Activated CD4-positive, alpha-beta T cell treated with anti-CD3 and anti-CD28 coated beads, Interleukin-2, Interleukin-6, amounts not matched to agents 100 ng/mL and 50 ng/mL, durations not matched to agents 16 hours and 8 hours (primary cell): Measurements from ENCODE around the gene HTR1D.

Source experiments
- DNase-seq: peaks from one replicate; pipeline ENCODE4 v3.0.0-alpha.2; 2020

Gene HTR1D

DNA sequence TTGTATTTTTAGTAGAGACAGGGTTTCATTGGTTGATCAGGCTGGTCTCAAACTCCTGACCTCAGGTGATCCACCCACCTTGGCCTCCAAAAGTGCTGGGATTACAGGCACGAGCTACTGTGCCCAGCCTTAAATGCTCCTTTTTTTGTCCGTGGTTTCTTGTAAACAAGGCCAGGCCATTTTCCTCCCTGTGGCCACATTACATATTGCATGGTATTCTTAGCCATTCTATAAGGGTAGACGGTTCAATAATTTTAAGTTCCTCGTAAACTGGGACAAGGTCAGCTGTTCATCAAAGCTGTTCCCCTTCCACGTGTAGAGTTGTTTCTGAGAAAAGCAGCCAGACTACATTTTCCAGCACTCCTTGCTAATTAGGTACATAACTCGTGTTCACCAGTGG is 38.4 kb downstream of the HTR1D start:
- no peak for DNase-seq

DNA sequence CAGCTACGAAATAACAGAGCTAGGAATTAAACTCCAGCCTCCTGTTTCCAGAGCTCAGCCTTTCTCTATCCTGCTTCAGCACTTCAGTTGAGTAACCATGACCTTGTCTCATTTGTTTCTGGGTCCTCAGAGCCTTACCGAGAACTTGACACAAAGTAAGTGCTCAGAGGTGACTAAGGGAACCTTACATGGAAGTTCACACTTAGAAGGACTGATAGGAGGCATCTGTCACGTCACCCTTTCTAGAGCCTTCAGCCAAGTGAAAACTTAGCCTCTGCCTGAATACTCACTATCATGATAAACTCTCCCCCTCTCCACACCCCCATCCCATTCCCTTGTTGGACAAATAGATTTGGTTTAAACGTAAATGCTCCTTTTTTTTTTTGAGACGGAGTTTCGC is 38.9 kb downstream of the HTR1D start:
- DNase-seq = no peak

DNA sequence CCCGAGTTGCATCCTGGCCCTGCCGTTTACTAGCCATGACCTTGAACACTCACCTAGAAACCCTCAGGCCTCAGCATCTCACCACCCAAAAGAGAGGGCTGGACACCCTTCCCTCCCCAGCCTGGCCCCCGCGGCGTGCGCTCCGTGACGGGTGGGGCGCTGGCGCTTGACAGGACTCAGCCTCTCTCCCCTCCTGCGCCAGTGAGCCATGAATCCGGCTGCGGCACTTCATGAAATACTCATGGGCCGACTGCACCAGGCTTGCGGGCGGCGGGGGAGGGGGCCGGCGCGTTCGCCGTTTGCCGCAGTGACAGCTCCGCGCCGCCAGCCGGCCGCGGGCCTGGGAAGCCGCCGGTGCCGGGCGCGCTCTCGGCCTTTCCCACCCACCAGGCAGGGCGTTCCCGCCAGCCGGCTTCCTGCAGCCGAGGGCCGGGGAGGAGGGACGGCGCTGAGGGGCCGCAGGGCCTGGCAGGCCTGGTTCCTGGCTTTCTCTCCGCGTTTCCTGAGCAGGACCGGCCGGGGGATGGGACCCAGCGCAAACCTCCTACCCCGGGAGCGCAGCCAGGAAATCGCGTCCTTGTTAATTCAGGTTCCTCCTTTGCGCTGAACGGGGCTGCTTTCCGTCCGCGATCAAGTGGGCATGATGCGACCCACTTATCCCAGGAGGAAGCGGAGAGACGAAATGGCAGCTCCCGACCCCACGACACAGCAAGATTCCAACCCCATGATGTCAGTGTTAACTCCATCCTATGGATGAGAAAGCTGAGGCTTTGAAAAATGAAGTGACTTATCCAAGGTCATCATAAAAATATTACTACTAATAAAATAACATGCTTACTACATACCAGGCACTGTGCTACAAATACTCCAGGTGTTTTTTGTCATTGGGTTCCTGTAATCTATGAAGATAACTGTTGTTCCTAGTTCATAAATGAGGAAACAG is 39.6 kb downstream of the HTR1D start:
- peak; percentile 45 for DNase-seq

DNA sequence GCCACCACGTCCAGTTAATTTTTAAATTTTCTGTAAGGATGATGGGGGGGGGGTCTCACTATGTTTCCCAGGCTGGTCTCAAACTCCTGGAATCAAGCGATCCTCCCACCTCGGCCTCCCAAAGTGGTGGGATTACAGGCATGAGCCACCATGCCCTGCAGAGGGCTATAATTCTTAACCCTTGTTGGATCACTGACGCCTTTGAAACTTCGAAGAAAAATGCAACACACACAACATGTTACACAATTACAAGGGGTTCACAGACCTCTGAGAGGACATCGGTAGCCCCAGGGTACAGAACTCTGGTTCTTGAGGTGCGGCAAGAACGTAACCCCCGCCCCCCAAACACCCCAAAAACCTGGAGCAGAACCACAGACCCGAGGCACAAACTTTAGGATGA is 40.3 kb downstream of the HTR1D start:
- DNase-seq = no peak

DNA sequence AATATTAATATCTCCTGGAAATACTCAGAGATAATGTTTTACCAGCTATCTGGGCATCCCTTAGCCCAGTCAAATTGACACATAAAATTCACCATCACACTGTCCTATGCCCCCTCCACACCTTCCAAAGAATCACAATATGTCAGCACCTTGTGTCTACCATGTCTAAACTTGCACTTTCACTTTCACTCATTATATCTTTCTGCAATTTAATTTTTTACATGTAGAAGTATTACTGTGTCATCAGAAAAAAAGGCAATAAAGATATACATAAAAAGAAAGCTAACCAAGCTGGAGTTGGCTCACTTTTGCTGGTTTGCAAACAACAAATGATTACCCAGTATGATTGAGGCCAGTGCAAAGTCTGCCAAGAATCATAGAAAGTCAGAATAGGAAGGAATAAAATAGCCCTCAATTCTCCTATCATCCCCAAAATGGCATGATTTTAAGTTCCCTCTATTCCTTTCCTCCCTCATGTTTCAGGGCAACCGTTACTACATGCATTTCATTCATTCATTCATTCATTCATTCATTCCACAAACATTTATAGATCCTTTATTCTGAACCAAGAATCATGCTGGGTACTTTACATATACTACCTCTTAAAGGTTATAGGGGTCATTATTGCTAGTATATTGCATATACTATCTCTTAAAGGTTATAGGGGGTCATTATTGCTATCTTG is 42.7 kb downstream of the HTR1D start:
- DNase-seq = peak; percentile 18

DNA sequence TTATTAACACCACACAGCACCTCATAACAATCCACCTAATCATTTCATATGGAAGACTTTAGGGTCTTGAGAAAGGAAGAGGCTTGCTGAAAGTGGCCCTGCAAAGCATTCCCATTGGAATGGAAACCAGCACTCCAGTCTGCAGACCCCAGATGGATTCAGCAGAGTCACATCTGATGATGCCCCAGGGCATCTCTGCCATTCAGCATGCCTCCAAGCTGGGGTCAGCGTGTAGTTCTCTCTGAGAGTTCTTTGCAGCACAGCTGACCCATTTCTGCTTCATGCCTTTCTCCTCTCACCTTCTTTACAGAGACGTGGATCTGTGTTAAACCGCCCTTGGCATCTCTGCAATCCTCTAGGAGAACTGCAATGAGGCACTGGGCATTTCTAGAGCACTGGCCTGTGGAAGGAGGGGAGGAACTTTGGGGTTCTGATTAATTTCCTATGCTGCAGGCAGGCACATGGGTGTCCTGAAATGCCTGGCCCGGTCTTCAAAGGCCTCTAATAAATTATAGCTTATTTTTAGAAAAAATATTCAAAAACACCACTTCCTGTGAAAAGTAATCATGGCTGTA is 46.0 kb downstream of the HTR1D start:
- DNase-seq = no peak

DNA sequence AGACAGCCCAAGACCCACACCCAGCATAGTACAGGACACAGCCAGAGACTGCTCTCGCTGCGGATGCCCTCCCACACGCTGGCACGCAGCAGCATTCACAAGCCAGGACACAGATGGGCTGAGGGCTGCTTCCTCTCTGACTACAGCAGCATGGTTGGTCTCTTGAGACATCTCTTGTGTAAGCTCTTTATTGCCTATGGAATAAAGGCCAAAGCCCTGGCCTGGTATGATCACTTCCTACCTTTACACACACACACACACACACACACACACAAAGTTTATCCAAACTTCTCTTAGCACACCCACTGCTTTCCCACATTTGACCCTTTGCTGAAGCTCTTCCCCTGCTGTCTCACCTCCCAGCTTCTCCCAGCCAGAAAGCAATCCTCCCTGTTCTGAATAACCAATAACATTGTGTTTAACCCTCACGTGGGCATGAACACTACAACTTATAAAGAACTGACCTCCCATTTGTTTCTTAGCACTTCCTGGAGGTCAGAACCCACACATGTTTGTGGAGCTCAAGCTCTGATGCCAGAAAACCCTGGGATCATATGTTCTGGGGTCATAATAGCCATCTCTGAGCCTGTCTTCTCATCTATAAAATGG is 47.5 kb downstream of the HTR1D start:
- no peak for DNase-seq

DNA sequence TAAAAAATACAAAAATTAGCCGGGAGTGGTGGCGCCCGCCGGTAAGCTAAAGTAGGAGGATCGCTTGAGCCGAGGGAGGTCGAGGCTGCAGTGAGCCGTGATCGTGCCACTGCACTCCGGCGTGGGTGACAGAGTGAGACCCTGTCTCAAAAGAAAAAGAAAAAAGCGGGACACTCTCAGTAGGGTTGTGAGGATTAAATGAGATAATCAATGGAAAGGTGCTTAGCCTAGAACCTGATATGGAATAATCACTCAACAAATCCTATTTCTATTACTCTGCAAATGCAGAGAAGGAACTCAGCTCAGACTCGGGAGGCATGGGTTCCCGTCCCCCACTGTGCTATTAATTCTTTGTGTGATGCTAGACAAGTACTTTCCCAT is 48.1 kb downstream of the HTR1D start:
- no peak for DNase-seq

DNA sequence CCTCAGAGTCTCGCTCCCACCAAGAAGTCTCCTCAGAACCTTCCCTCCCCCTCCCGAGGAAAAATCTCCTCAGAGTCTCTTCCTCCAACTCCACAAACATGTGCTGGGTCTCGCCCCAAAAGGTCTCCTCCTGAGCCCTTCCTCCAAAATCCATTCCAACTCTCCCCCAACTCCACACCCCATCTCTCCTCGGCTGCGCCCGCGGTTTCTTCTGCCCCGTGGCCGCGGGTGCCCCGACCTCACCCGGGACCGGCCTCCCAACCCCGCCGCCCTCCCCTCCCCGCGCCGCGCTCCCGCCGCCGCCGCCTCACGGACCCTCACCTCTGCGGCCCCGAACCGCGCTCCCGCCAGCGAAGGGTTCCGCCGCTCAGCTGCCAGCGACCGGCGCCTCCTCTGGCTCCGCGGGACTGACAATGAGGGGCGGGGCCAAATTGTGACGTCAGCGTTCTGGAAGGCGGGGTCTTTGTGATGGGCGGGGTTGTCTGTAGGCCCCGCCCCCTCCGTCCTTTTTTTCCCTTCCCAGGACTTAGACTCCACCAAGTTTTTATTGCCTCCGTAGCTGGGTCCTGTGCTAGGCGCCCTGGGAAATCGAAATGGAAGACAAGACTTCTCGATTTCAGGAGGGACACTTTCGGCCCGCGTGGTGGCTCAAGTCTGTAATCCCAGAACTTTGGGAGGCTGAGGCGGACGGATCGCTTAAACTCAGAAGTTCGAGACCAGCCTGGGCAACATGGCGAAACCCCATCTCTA is 48.7 kb downstream of the HTR1D start, which contains the start of gene LUZP1:
Gene LUZP1 (minus strand): TSS at position 412 of the 750 bp plus-strand sequence.
- DNase-seq = peak; percentile 92

DNA sequence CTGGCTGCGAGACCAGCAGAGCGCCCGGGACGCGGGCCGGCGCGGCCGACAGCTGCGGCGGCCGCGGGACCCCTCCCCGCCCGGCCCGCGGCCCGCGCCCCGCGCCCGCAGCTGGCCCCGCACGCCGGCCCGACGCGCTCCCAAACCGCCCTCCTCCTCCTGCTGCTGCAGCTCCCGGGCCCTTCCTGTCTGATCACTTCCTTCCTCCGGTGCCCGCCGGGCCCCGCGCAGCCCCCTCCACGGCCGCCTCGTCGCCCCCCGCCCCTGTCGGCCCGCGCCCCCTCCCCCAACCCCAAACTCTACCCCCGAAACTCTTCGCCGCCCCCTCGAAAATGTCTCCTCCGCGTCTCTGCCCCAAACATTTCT is 49.2 kb downstream of the HTR1D start:
- peak; percentile 38 for DNase-seq

DNA sequence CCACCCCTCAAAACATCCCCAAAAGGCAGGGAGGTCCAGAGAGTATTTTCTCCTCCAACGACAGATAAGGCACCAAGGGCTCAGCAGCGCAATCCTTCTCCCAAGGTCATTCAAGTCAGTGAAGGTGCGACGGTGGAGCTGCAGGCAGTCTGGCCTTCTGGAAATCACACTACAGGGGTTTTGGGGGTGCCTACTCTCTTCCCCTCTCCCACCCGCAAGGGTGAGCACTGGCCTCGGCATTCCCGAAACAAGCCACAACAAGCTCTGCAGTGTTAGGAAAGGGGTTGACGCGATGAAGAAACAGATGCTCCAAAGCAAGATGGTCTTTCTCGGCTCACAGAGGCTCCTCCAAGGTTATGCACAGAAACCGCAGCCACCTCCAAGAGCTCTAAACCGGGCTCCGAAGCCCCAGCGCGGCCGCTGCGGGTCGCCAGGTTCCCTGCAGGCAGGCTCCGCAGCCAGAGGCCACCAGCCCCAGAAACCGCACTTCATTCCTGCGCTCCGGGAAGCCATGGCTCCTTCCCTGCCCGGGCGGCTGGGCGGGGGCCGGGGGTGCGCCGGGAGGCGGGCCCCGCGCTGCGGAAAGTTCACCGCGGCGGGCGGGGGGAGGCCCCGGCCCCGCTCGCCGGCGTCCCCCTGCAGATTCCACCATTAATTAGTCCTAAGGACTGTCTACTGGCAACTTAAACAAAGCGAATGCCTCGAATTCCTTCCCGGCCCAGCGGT is 49.8 kb downstream of the HTR1D start:
- peak; percentile 37 for DNase-seq

DNA sequence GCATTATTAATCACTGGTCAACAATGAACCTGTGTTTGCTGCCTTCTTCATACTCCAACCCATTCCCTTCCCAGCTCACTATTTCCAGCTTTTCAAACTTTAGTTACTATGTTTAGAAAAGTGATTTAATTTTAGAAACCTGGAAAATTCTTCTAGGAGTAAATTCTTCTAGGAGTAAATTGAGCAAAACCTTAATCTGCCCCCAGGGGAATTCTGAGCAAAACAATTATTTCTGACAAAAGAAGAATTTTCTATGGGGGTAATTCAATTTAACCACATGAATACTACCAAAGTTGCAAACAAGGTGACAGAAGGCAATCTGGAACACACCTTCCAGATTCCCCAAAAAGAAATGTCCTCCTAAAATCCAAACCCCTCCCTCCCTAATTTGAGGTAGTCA is 50.4 kb downstream of the HTR1D start:
- no peak for DNase-seq

DNA sequence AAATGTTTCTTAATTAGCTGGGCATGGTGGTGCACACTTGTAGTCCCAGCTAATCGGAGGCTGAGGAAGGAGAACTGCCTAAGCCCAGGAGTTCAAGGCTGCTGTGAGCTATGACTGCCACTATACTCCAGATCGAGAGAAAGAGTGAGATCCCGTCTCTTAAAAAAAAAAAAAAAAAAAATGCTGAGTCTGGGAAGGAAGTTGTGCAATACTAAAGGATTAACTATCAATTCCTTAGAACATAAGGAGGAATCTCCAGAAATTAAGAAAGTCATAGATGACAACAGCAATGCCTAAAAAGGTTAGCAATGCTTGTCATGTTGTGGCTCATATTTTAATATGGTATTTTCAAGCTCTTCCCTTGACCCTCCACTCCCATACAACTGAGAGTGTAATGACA is 53.9 kb downstream of the HTR1D start:
- no peak for DNase-seq

DNA sequence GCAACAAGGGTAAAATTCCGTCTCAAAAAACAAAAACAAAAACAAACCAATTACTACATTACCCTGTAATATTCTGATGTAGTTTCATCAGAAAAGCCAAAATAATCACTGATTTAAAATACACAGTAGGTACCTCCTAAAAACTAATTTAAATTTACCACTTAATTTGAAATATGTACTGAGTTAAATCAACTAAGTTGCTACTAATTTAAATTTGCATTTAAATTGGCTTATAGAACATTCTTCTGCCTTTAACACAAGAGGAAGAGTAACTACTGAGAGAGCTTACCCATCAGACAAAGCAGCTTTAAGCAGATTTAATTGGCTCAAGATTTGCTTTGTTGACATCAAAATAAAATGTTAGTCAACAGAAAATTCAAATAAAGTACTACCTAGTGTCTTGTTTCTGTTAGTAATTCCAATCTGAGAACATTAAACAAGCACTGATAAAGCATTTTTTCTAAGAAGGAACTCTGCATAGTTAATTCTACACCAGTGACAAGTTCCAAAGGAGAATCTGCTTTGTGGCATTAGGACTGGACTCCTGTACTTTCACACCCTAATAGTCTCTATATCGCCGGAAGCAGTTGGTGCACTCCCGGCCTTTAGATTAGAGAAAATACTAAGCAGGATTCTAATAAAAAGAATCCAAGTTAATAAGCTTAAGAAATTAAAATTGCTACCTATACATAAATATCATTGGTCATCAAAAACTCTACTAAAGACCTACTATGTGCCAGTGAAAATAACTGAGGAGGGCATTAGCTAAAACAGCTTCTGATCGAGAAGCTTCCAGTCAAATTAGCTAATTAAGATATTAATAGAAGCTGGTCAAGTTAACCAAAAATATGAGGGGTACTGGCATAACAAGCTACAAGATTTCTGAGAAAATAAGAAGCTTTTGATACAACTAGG is 57.1 kb downstream of the HTR1D start:
- no peak for DNase-seq

DNA sequence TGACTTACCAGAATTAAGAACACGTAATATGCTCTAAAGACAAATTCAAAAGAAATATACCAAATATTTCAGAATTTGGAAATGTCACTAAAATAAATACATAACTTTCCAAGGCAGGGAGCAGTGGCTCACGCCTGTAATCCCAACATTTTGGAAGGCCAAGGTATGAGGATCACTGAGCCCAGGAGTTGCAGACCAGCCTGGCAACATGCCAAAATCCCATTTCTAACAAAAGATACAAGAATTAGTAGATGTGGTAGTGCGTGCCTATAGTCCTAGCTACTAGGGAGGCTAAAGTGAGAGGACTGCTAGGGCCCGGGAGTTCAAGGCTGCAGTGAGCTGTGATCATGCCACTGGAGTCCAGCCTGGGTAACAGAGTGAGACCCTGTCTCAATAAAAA is 60.4 kb downstream of the HTR1D start:
- no peak for DNase-seq

DNA sequence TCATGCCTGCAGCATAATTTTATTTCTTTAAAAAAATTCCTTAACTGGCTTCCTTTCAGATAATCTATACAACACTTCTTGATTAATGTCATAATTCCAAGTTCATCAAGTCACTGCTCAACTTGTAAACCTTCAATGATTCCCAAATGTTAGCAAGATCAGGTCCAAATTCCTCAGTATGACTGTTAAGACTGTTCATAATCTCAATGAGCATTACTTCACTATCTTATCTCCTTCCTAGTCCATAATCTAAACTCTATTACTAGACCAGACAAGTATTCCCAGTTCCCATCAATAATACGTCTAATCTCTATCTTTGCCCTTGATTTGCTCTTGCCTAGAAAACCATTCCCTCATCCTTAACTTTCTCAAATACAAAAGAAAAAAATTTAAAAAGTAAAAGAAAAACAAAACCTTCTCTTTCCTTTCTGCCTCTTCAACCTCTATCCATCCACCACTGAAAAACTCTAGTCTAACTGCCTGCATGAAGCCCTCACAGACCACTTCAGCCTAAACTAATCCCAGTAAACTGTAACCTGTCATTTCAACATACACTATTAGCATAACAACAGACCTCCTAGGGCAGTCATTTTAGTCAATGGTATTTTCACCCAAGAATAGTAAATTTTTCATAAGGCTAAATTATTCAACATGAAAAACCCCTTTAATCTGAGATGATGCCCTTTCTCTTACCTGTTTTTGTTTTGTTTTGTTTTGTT is 64.2 kb downstream of the HTR1D start:
- no peak for DNase-seq

DNA sequence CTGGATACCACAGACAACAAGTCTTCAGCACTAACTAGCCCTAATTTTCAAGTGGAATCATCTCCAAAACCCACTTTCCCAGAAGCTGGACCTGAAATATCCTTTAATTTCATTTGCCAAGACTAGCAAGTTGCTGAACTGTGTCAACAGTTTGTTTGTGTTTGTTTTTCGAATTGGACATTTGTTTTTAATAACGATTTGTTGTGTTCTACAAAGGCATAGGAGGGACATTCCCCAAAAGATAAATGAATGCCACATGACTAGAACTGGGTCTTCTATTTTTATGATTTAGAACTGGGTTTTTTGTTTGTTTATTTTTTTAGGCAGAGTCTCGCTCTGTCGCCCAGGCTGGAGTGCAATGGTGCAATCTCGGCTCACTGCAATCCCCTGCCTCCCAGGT is 66.6 kb downstream of the HTR1D start:
- no peak for DNase-seq

DNA sequence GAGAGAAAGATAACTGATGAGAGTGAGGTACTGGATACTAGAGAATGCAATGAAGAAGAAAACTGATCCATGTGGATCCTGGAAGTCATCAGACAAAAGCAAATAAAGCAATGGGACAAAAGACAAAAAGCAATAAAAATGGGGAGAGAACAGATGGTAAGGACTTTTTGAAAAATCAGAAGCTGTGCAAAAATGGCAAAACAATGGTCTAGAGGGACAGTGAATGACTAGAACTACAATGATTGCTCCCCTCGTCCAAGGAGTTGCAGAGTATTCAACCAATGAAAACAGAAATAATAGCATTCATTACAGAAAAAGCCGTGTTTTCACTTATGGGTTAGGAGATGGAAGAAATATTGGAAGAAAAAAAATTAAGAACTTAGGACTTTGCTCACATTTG is 67.2 kb downstream of the HTR1D start:
- no peak for DNase-seq

DNA sequence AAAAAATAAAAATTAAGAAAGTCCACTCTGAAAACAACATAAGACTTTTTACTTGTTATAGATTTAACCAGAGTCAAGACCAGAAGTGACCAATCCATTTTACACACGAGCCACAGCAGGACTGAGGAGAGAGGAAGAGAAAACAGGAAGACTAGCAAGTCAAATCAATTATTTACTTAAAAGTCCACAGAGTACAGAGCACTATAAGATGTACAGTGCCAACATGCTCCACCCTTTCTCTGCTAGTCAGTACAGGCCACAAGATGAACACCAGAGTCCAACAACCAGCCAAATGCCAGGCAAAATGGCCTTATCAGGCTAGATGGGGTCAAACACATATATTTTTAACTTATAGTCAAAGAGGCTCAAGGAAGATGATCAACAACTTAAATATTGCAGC is 68.2 kb downstream of the HTR1D start:
- DNase-seq = no peak

DNA sequence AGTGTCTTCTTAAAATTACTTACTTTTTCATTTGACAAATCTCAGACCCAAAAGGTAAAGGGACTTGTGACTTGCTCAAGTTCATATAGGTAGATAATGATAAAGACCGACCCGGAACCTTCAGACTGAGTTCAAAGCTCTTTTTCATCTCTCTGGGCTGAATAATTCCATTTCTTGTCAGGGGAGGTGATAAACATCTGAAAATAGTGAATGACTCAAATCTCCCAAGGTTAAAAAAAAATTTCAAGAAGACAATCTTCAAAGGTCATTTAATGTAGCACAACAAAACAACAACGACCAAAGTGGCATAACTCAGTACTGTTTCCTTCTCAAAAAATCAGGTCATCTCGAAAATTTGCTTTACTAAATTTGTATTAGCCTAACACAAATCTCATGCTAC is 69.2 kb downstream of the HTR1D start:
- peak; percentile 36 for DNase-seq
